ENCODE results near the gene C1QTNF6. TPM values are rescaled to one million over a fixed set of nuclear protein-coding genes. Genes with fewer than 3 reads are reported as not detected.
A peak's percentile ranks its signal among the peaks of the same experiment; 100 is the strongest.

C1QTNF6 gene
- total RNA-seq, 1 donor from 2014 or later, result 13.0 TPM

DNA sequence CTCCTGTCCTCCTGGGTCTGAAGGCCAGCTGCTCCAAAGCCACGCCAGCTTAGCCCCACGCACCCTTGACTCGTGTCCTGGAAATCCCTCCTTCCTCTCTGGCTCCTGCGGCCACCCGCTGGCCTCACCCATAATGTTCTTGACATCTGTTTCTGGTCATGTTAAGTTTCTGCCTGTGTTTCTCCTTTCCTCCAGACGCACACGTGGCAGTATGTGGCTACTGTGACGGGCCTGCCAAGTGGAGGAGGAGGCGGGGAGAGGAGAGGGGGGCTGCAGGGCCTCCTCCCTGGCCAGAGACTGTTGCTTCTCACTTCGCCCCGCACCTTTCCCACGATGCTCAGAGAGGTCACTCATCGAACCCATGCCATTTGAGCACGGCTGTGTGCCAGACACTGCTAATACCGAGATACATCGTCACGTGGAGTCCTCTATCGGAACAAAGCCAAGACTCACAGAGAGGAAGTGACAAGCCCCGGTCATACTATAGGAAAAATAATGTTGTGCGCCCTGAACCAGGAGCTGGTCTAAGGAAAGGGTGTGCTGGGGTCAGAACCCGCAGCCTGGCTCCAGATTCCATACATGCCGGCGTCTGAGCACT lies 11.5 kb downstream of the C1QTNF6 start:
- DNase-seq (ENCODE audit: low spot score), result peak; percentile 95

GRCh38 chr22:37175414-37176281 lies 12.4 kb downstream of the C1QTNF6 start:
- peak; percentile 31 for DNase-seq (ENCODE audit: low spot score)

DNA sequence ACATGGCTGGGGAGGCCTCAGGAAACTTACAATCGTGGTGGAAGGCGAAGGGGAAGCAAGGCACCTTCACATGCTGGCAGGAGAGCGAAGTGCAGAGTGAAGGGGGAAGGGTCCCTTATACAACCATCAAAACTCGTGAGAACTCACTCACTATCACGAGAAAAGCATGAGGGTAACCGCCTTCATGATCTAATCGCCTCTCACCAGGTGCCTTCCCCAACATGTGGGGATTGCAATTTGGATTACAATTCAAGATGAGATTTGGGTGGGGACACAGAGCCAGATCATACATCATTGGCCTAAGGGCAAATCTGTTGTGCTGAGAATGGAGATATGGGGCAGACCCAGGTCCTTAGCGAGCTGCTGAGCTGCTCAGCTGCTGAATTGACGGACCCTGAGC lies 13.1 kb downstream of the C1QTNF6 start:
- DNase-seq (ENCODE audit: low spot score), result no peak

DNA sequence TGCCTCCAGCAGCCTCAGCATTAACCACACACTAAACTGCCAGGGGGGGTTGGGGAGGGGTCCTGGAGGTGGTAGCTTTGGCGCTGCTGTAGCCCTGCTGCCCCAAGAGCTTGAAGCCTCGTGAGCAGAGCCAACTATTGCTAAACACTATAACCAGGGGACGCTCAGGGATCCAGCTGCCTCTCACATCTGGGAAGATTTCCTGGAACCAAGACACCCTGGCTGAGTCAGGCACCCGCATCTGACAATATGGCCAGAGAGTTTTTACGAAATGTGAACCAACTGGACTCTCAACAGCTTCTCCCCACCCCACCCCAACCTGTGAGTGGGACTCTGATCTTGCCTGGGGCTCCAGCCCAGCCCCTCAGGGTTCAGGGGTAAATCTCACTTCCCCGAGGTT lies 14.3 kb downstream of the C1QTNF6 start:
- peak; percentile 57 for DNase-seq (ENCODE audit: low spot score)

GRCh38 chr22:37172266-37173245 lies 15.5 kb downstream of the C1QTNF6 start:
- no peak for DNase-seq (ENCODE audit: low spot score)

DNA sequence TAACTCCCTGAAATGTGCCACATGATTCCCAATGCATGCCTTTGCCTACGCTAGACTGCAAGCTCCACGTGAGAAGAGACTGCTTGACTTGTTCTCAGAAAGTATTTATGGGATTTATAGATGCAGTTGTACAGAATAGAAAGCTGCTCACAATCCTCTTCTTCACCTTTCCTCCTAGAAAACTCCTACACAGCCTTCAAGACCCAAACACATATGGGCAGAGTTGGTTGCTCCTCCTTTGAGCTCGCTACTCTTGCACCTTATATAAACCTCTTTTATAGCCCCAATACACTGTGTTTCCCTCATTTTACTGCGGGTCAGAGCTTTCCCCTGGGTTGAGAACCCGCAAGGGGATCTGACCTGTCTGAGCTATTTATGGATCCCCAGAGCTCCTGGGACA lies 16.4 kb downstream of the C1QTNF6 start:
- no peak for DNase-seq (ENCODE audit: low spot score)

DNA sequence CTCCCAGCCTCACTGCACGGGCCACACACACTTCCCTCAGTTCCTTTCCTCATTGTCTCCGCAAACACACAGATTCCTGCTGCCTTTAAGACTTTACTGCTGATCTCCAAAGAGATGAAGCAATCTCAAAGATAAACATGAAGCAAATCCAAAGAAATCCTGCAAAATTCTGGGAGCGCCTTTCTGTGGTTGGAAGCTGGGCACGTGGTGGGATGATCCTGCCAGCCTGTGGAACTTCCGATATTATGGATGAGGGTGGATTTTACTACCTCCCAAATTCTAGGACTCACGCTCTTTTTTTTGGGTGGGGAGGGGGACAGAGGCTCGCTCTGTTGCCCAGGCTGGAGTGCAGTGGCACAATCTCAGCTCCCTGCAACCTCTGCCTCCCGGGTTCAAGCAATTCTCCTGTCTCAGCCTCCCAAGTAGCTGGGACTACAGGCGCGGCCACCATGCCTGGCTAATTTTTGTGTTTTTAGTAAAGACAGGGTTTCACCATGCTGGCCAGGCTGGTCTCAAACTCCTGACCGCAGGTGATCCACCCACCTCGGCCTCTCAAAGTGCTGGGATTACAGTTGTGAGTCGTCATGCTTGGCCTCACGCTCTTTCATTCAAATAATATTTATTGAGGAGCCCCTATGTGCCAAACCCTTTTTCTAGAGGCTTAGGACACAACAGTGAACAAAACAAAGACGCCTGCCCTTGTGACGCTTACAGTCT lies 17.2 kb downstream of the C1QTNF6 start:
- DNase-seq (ENCODE audit: low spot score), result peak; percentile 76

GRCh38 chr22:37169947-37170688 lies 17.9 kb downstream of the C1QTNF6 start:
- no peak for DNase-seq (ENCODE audit: low spot score)

DNA sequence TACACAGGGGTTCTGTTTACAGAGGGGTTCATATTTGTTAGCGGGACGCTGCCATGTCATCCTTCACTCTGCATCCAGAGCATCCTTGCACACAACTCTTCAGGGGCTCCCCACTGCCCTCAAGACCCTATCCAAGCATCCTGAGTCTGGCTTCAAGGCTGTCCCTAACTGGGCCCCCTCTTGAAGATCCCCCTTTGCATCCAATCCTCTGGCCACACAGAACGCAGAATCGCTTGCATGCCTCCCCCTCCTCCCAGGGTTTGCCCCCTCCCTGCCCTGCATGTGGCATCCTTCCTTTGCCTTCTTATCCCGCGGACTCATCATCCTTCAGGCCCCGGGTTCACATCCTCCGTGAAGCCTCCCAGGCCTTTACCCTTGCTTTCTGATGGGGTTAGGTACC lies 18.6 kb downstream of the C1QTNF6 start:
- no peak for DNase-seq (ENCODE audit: low spot score)

GRCh38 chr22:37167981-37168647 lies 19.9 kb downstream of the C1QTNF6 start:
- DNase-seq (ENCODE audit: low spot score), result no peak

GRCh38 chr22:37167176-37167980 lies 20.7 kb downstream of the C1QTNF6 start:
- DNase-seq (ENCODE audit: low spot score), result no peak

DNA sequence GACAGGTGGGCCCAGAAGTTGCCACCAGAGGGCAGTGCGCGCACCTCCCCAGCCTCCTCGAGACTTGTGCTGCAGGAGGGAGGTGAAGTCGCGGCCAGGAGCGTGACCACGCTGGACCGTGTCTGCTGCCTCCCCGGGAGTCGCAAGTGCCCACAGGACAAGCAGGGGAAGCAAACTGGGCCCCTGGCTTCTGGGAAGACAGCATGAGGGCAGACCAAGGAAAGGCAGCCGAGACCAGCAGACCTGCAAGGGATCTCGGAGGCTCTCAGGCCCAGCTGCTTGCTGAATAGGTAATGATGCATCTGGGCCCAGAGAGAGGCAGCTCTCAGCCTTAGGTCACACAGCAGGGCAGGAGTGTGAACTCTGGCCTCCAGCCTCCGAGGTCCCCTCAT lies 21.4 kb downstream of the C1QTNF6 start:
- peak; percentile 80 for DNase-seq (ENCODE audit: low spot score)

GRCh38 chr22:37165940-37166674 lies 21.9 kb downstream of the C1QTNF6 start:
- no peak for DNase-seq (ENCODE audit: low spot score)

- DNase-seq (ENCODE audit: low spot score), result no peak
Measured at GRCh38 chr22:37165066-37165465, 23.0 kb downstream of the C1QTNF6 start.

DNA sequence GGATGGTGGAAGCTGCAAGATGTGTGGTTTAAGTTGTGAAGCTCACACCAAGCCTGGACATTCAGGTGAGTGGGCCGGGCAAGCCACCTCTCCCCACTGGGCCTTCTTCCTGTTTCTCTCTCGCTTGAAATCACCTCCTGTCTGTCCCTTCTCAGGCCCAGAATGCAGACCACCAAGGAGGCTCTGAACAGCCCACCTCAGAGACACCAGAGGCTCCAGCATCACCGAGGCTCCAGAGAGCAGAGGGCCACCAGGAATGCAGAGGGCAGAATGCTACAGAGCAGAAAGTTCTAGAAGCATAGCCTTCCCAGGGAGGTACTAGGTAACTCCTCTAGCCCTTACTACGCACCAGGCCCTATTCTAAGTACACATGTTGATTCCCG lies 23.6 kb downstream of the C1QTNF6 start:
- no peak for DNase-seq (ENCODE audit: low spot score)

- no peak for DNase-seq (ENCODE audit: low spot score)
Measured at GRCh38 chr22:37163575-37164504, 24.2 kb downstream of the C1QTNF6 start.

DNA sequence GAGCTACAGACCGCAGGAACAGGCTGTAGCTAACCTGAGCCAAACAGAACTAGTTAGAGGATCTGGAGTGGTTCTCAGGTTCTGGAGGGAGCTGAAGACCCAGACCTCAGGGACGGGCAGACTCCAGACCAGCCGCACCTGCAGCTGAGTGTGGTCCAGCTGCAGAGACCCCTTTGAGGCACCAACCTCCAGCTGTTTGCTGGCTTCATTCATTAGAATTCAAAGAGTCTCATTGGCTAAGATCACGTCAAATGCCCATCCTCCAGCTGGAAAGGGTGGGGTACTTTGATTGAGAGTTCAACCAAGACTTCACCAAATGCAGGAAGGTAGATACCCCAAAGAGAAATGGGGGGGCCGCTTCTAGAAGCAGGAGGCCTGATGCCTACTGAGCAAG lies 25.0 kb downstream of the C1QTNF6 start:
- DNase-seq (ENCODE audit: low spot score), result no peak
